WTC11 (cell line): Measurements from ENCODE around the gene NKAP. TPM values are rescaled to one million over a fixed set of nuclear protein-coding genes. Genes with fewer than 3 reads are reported as not detected.
A peak's percentile ranks its signal among the peaks of the same experiment; 100 is the strongest.

Source experiments
- ATAC-seq: fragments of 200-7000 bp; cut with Tn5 transposase; 2 replicates; pipeline ENCODE4 v1.10.0; 2021; ENCODE audit warnings: mild to moderate bottlenecking, moderate library complexity
- CTCF ChIA-PET: fragments of 300-600 bp; sonication (Branson Sonifier 250); formaldehyde crosslinking; loops from one replicate; lab custom pipeline; 2021; ENCODE audit warnings: antibody characterized with exemption; lab: Charles Lee
- POLR2A ChIA-PET: fragments of 350-600 bp; sonication (Branson Sonifier 250); formaldehyde crosslinking; loops from one replicate; lab custom pipeline; 2021; ENCODE audit warnings: antibody characterized with exemption; lab: Charles Lee
- DNase-seq: peaks from one replicate; pipeline ENCODE4 v3.0.0; 2021; ENCODE audit warnings: low spot score
- H3K27ac Mint-ChIP-seq: 2 replicates; pipeline ENCODE4 v1.8.0; 2021; ENCODE audit warnings: mixed read lengths
- H3K27me3 Mint-ChIP-seq: 2 replicates; pipeline ENCODE4 v1.8.0; 2021; ENCODE audit warnings: low read depth, mild to moderate bottlenecking, moderate library complexity, mixed read lengths
- H3K36me3 Mint-ChIP-seq: 2 replicates; pipeline ENCODE4 v1.8.0; 2021; ENCODE audit warnings: mixed read lengths
- H3K4me1 Mint-ChIP-seq: 2 replicates; pipeline ENCODE4 v1.8.0; 2022; ENCODE audit warnings: mixed read lengths
- H3K4me3 Mint-ChIP-seq: 2 replicates; pipeline ENCODE4 v1.8.0; 2021; ENCODE audit warnings: mild to moderate bottlenecking, moderate library complexity, mixed read lengths
- H3K9me3 Mint-ChIP-seq: 2 replicates; pipeline ENCODE4 v1.8.0; 2021; ENCODE audit warnings: mixed read lengths
- ATF1 ChIP-seq: sonication (generic); formaldehyde crosslinking; IDR thresholded peaks from 2 replicates; pipeline ENCODE4 v1.8.1; 2023; ENCODE audit warnings: mild to moderate bottlenecking, moderate library complexity, missing genetic modification reagents
- ATF3 ChIP-seq: sonication (generic); formaldehyde crosslinking; conservative IDR thresholded peaks from 2 replicates; pipeline ENCODE4 v1.8.1; 2022; ENCODE audit warnings: mild to moderate bottlenecking, missing genetic modification reagents
- CTCF ChIP-seq: fragments of 200-600 bp; IDR thresholded peaks from 2 replicates; pipeline ENCODE4 v1.8.0; 2022; ENCODE audit warnings: antibody characterized with exemption
- ERG ChIP-seq: fragments of 250-450 bp; sonication (Bioruptor Pico); IDR thresholded peaks from 2 replicates; pipeline ENCODE4 v1.8.0; 2021; ENCODE audit warnings: mild to moderate bottlenecking
- ETV6 ChIP-seq: sonication (generic); formaldehyde crosslinking; IDR thresholded peaks from 2 replicates; pipeline ENCODE4 v1.8.1; 2022; ENCODE audit warnings: mild to moderate bottlenecking, missing genetic modification reagents
- GRHL2 ChIP-seq: fragments of 250-450 bp; sonication (Bioruptor Pico); IDR thresholded peaks from 2 replicates; pipeline ENCODE4 v1.8.0; 2022; ENCODE audit warnings: mild to moderate bottlenecking, moderate library complexity; ENCODE audit not compliant: insufficient replicate concordance, severe bottlenecking
- HMGA2 ChIP-seq: fragments of 250-450 bp; sonication (Bioruptor Pico); IDR thresholded peaks from 2 replicates; pipeline ENCODE4 v1.4.0; 2021; ENCODE audit warnings: mild to moderate bottlenecking, moderate library complexity
- JAZF1 ChIP-seq: fragments of 250-450 bp; sonication (Bioruptor Pico); IDR thresholded peaks from 2 replicates; pipeline ENCODE4 v1.9.0; 2021; ENCODE audit warnings: moderate library complexity, mild to moderate bottlenecking, inconsistent platforms
- MAX ChIP-seq: sonication (generic); formaldehyde crosslinking; IDR thresholded peaks from 2 replicates; pipeline ENCODE4 v1.8.0; 2022; ENCODE audit warnings: mild to moderate bottlenecking, missing genetic modification reagents
- NFYB ChIP-seq: sonication (generic); formaldehyde crosslinking; conservative IDR thresholded peaks from 2 replicates; pipeline ENCODE4 v1.8.0; 2022; ENCODE audit warnings: low read depth, missing genetic modification reagents
- NR3C1 ChIP-seq: sonication (generic); formaldehyde crosslinking; conservative IDR thresholded peaks from 2 replicates; pipeline ENCODE4 v1.8.1; 2023; ENCODE audit warnings: low read depth, mild to moderate bottlenecking, missing genetic modification reagents
- TEAD1 ChIP-seq: sonication (generic); formaldehyde crosslinking; IDR thresholded peaks from 2 replicates; pipeline ENCODE4 v1.8.0; 2022; ENCODE audit warnings: mild to moderate bottlenecking, missing genetic modification reagents
- ZNF121 ChIP-seq: sonication (generic); formaldehyde crosslinking; IDR thresholded peaks from 2 replicates; pipeline ENCODE4 v1.8.0; 2023; ENCODE audit warnings: missing genetic modification reagents
- total RNA-seq: library from RNA; stranded (reverse); gene quantifications from 3 replicates; pipeline ENCODE4 v1.2.3, GENCODE V29; 2021

Gene NKAP
- total RNA-seq, 1 experiment from 2014 or later = 6.9 TPM

- DNase-seq (peak; percentile 86), ATAC-seq (peak; percentile 96)
- H3K36me3 Mint-ChIP-seq = no peaks in the 10 kb centered on the region
- ChIA-PET POLR2A (interaction anchor here (1.0 to 1.1 kb wide), 2 partner anchors 9 to 97 kb away, joined by 3 to 5 read pairs; partner anchors contain the start of gene RPL39), CTCF (interaction anchor here (0.6 to 2.2 kb wide), 25 partner anchors 8 to 405 kb away, joined by 3 to 15 read pairs (median 4); partner anchors contain the start of genes AKAP14, RPL39, SEPTIN6 and SOWAHD)
- H3K4me1 Mint-ChIP-seq = no peaks in the 10 kb centered on the region
- peak overlapping the region; percentile 64 for H3K4me3 Mint-ChIP-seq
- H3K9me3 Mint-ChIP-seq = no peaks in the 10 kb centered on the region
- no peaks in the 10 kb centered on the region for H3K27me3 Mint-ChIP-seq
- no peak overlapping the region for H3K27ac Mint-ChIP-seq
- no peak for TF ChIP-seq JAZF1 (CRISPR knock-in tag)
- peak; percentile 95 for TF ChIP-seq ZNF121
- TF ChIP-seq GRHL2 (CRISPR knock-in tag) = no peak
- TF ChIP-seq CTCF = peak; percentile 64
These were observed 55.7 kb downstream of the NKAP start for GRCh38 chrX:119887721-119888425.

- Mint-ChIP-seq H3K27ac (no peak overlapping the region), H3K9me3 (no peaks in the 10 kb centered on the region), H3K4me1 (no peaks in the 10 kb centered on the region), H3K27me3 (no peaks in the 10 kb centered on the region), H3K36me3 (no peaks in the 10 kb centered on the region), H3K4me3 (no peak overlapping the region)
- no peak for ATAC-seq
- ChIA-PET CTCF (no interaction called here), POLR2A (no interaction called here)
- no peak for DNase-seq
- TF ChIP-seq NR3C1 (CRISPR knock-in tag) (no peak), NFYB (CRISPR knock-in tag) (peak; percentile 80)
These were observed 57.8 kb downstream of the NKAP start for GRCh38 chrX:119885554-119886428.

- DNase-seq (no peak), ATAC-seq (peak; percentile 90)
- peak overlapping the region; percentile 25 for H3K27ac Mint-ChIP-seq
- ChIA-PET CTCF (interaction anchor here (0.5 to 1.0 kb wide), 5 partner anchors 15 to 189 kb away, joined by 3 read pairs; partner anchors contain the start of genes AKAP14, RPL39 and UPF3B), POLR2A (no interaction called here)
- peaks cover 14% of the 10 kb centered on the region for H3K36me3 Mint-ChIP-seq
- no peaks in the 10 kb centered on the region for H3K9me3 Mint-ChIP-seq
- H3K27me3 Mint-ChIP-seq = no peaks in the 10 kb centered on the region
- H3K4me3 Mint-ChIP-seq = no peak overlapping the region
- TF ChIP-seq MAX (CRISPR knock-in tag) (no peak), TEAD1 (CRISPR knock-in tag) (no peak), ATF3 (CRISPR knock-in tag) (no peak), NFYB (CRISPR knock-in tag) (no peak), ERG (CRISPR knock-in tag) (no peak), ETV6 (CRISPR knock-in tag) (no peak), ZNF121 (no peak), HMGA2 (no peak), ATF1 (CRISPR knock-in tag) (no peak)
- no peaks in the 10 kb centered on the region for H3K4me1 Mint-ChIP-seq
These were observed 62.8 kb downstream of the NKAP start for GRCh38 chrX:119880552-119881437.
